HepG2 (cell line): ENCODE measurements around the gene KCNK10. TPM values are rescaled to one million over a fixed set of nuclear protein-coding genes. Genes with fewer than 3 reads are reported as not detected.

Source experiments
- ATAC-seq: fragments of 200-7000 bp; cut with Tn5 transposase; 3 replicates; pipeline ENCODE4 v1.9.1; 2020; ENCODE audit warnings: mild to moderate bottlenecking, moderate library complexity
- BruUV-seq: library from RNA; stranded (reverse); fragments of 400-500 nt; replicated peaks from 2 replicates; lab custom pipeline; 2021; lab: Mats Ljungman, UMichigan
- CTCF ChIA-PET: fragments of 300-600 bp; formaldehyde crosslinking; extraction: SDS; loops from one replicate; lab custom pipeline; 2021; ENCODE audit warnings: low total read pairs, inconsistent platforms, low intra/inter-chr PET ratio; lab: Yijun Ruan, JAX
- POLR2A ChIA-PET: fragments of 350-600 bp; sonication (Branson Sonifier 250); formaldehyde crosslinking; loops from one replicate; lab custom pipeline; 2020; ENCODE audit warnings: antibody characterized with exemption, inconsistent platforms; lab: Yijun Ruan, JAX
- DNase-seq: peaks from one replicate; pipeline ENCODE4 v3.0.0-alpha.2; 2015; ENCODE audit warnings: low spot score
- FAIRE-seq: peaks from 3 replicates; lab custom pipeline; 2011; peaks lifted over from hg19 to GRCh38; lab: Jason Lieb, UNC
- H2AFZ ChIP-seq: one replicate; pipeline ENCODE4 v1.6.1; 2011; ENCODE audit warnings: low read length, inconsistent platforms
- H3K27ac ChIP-seq: fragments of 300-600 bp; 3 replicates; pipeline ENCODE4 v1.8.0; 2011; ENCODE audit warnings: mixed run types, mild to moderate bottlenecking, mixed read lengths, low read length, inconsistent platforms; ENCODE audit not compliant: insufficient read depth; ENCODE audit errors: extremely low read length
- H3K27me3 ChIP-seq, 2 experiments: fragments of 200-600 bp in 1 of 2; 2 replicates in 1 of 2; 3 replicates in 1 of 2; pipeline versions ENCODE4 v1.6.0 to v1.8.0; 2011; ENCODE audit warnings: low read length in 2 of 2, mild to moderate bottlenecking in 2 of 2, moderate library complexity in 2 of 2, inconsistent platforms in 1 of 2; ENCODE audit not compliant: insufficient read depth in 2 of 2, control insufficient read depth in 1 of 2
- H3K36me3 ChIP-seq, 2 experiments: fragments of 200-600 bp in 1 of 2; replicated peaks in 1 of 2; 2 replicates in 1 of 2; 3 replicates in 1 of 2; pipeline versions ENCODE4 v1.5.1 to v1.8.0; 2011; ENCODE audit warnings: low read length in 2 of 2, inconsistent platforms in 1 of 2; ENCODE audit not compliant: insufficient read depth in 2 of 2, control insufficient read depth in 1 of 2
- H3K4me1 ChIP-seq: 2 replicates; pipeline ENCODE4 v1.5.1; 2012; ENCODE audit warnings: low read length, inconsistent platforms; ENCODE audit not compliant: insufficient read depth
- H3K4me2 ChIP-seq: 2 replicates; pipeline ENCODE4 v1.6.0; 2011; ENCODE audit warnings: low read depth, low read length, inconsistent platforms
- H3K4me3 ChIP-seq, 3 experiments: fragments of 200-600 bp in 1 of 3; sonication (generic), shearing (Covaris generic) in 1 of 3; replicated peaks in 1 of 3; 2 replicates each; pipeline ENCODE4 v1.5.1; 2011 to 2016; ENCODE audit warnings: low read length in 3 of 3, inconsistent platforms in 2 of 3, low read depth in 2 of 3, mild to moderate bottlenecking in 2 of 3, control low read depth in 1 of 3, mixed read lengths in 1 of 3; ENCODE audit not compliant: insufficient read depth in 1 of 3
- H3K79me2 ChIP-seq: one replicate; pipeline ENCODE4 v1.6.1; 2011; ENCODE audit warnings: low read length, inconsistent platforms; ENCODE audit not compliant: insufficient read depth
- H3K9ac ChIP-seq: 2 replicates; pipeline ENCODE4 v1.6.0; 2011; ENCODE audit warnings: mild to moderate bottlenecking, low read depth, low read length, inconsistent platforms; ENCODE audit not compliant: insufficient read depth
- H3K9me3 ChIP-seq: 2 replicates; pipeline ENCODE4 v1.5.1; 2012; ENCODE audit warnings: mild to moderate bottlenecking, low read length
- H4K20me1 ChIP-seq: 2 replicates; pipeline ENCODE4 v1.6.0; 2011; ENCODE audit warnings: inconsistent platforms, mild to moderate bottlenecking, low read length, moderate library complexity; ENCODE audit not compliant: insufficient read depth
- CENPX ChIP-seq: sonication (generic); formaldehyde crosslinking; IDR thresholded peaks from 2 replicates; pipeline ENCODE4 v1.9.0; 2021; ENCODE audit warnings: mild to moderate bottlenecking, missing genetic modification reagents, moderate library complexity
- CREM ChIP-seq, 2 experiments: sonication (generic) in 1 of 2; formaldehyde crosslinking in 1 of 2; IDR thresholded peaks; 2 replicates each; pipeline versions ENCODE4 v1.4.0 to v1.6.1; 2016 to 2020; ENCODE audit warnings: antibody characterized with exemption in 1 of 2, mild to moderate bottlenecking in 1 of 2, missing genetic modification reagents in 1 of 2
- MED1 ChIP-seq: sonication (generic); formaldehyde crosslinking; IDR thresholded peaks from 2 replicates; pipeline ENCODE4 v1.4.0; 2020; ENCODE audit warnings: missing genetic modification reagents
- NBN ChIP-seq: fragments of 450-650 bp; conservative IDR thresholded peaks from 2 replicates; pipeline ENCODE4 v1.6.1; 2017
- POLR2AphosphoS2 ChIP-seq: IDR thresholded peaks from 2 replicates; pipeline ENCODE4 v1.6.1; 2011; ENCODE audit warnings: low read depth, low read length, improper control_type of control experiment
- RAD51 ChIP-seq: fragments of 450-650 bp; IDR thresholded peaks from 2 replicates; pipeline ENCODE4 v1.6.1; 2016; ENCODE audit warnings: borderline replicate concordance
- RBAK ChIP-seq: sonication (generic); formaldehyde crosslinking; IDR thresholded peaks from 2 replicates; pipeline ENCODE4 v1.5.1; 2020; ENCODE audit warnings: mild to moderate bottlenecking, missing genetic modification reagents
- SMAD3 ChIP-seq: sonication (generic); formaldehyde crosslinking; IDR thresholded peaks from 2 replicates; pipeline ENCODE4 v1.4.0; 2020; ENCODE audit warnings: missing genetic modification reagents
- SSRP1 ChIP-seq: IDR thresholded peaks from 2 replicates; pipeline ENCODE4 v1.6.1; 2016; ENCODE audit warnings: control low read depth
- TERF1 ChIP-seq: sonication (generic); formaldehyde crosslinking; IDR thresholded peaks from 2 replicates; pipeline ENCODE4 v1.8.0; 2022; ENCODE audit warnings: mild to moderate bottlenecking, missing genetic modification reagents, moderate library complexity
- XRCC5 ChIP-seq: fragments of 200-400 bp; formaldehyde crosslinking; optimal IDR thresholded peaks from 2 replicates; pipeline ENCODE3; 2017; ENCODE audit warnings: mild to moderate bottlenecking, low read length
- ZMYM3 ChIP-seq: sonication (generic); formaldehyde crosslinking; IDR thresholded peaks from 2 replicates; pipeline ENCODE4 v1.5.1; 2020; ENCODE audit warnings: mild to moderate bottlenecking, missing genetic modification reagents
- ZNF3 ChIP-seq: IDR thresholded peaks from 2 replicates; pipeline ENCODE4 v1.7.0; 2017; ENCODE audit warnings: inconsistent platforms
- ZNF562 ChIP-seq: sonication (generic); formaldehyde crosslinking; IDR thresholded peaks from 2 replicates; pipeline ENCODE4 v1.8.0; 2022; ENCODE audit warnings: missing genetic modification reagents, borderline replicate concordance
- ZNF570 ChIP-seq: sonication (generic); formaldehyde crosslinking; IDR thresholded peaks from 2 replicates; pipeline ENCODE4 v1.4.0; 2020; ENCODE audit warnings: mild to moderate bottlenecking, missing genetic modification reagents, borderline replicate concordance
- ZNF724P ChIP-seq: sonication (generic); formaldehyde crosslinking; IDR thresholded peaks from 2 replicates; pipeline ENCODE4 v1.8.0; 2022; ENCODE audit warnings: missing genetic modification reagents, borderline replicate concordance
- WGBS: methylation state at CpG from one replicate; pipeline ENCODE4 v1.1.6; 2017; ENCODE audit warnings: low lambda C conversion rate; 5-methylcytosine and 5-hydroxymethylcytosine counted together
- in situ Hi-C: cut with HindIII; loops from 2 replicates; pipeline ENCODE4 v1.10.0; 2017; ENCODE audit warnings: low pct_unique_long_range_greater_than_20kb; ENCODE audit not compliant: extremely low pct_ligation_motif_present
- intact Hi-C: fragments of 100-400 bp; cut with micrococcal nuclease; formaldehyde crosslinking; loops from one replicate; pipeline ENCODE4 v1.10.0; 2022; ENCODE audit not compliant: unreplicated experiment
- polyA plus RNA-seq, 8 experiments: library from polyadenylated mRNA; depleted of rRNA in 3 of 8; stranded (reverse) in 7 of 8; unstranded in 1 of 8; fragments of >200 nt; fragmentation: Illumina TruSeq in 4 of 8; extraction: Trizol in 4 of 8; gene quantifications; 2 replicates each; pipeline versions ENCODE4 v1.2.1 to v1.2.3, GENCODE V29; 2011 to 2016; ENCODE audit warnings: low read depth in 4 of 8, missing spikeins in 1 of 8, mixed read lengths in 1 of 8; ENCODE audit not compliant: insufficient read depth in 1 of 8
- total RNA-seq, 5 experiments: library from RNA; depleted of rRNA; stranded (reverse); fragments of >200 nt; fragmentation: Illumina TruSeq; extraction: Trizol; gene quantifications; 2 replicates each; pipeline ENCODE4 v1.2.3, GENCODE V29; 2016; ENCODE audit warnings: low read depth in 1 of 5

KCNK10 gene
- total and polyA plus RNA-seq, 2 of the 13 experiments (the other 11 are each of a cell fraction or from before 2014, with no cell fraction given): not detected

DNA sequence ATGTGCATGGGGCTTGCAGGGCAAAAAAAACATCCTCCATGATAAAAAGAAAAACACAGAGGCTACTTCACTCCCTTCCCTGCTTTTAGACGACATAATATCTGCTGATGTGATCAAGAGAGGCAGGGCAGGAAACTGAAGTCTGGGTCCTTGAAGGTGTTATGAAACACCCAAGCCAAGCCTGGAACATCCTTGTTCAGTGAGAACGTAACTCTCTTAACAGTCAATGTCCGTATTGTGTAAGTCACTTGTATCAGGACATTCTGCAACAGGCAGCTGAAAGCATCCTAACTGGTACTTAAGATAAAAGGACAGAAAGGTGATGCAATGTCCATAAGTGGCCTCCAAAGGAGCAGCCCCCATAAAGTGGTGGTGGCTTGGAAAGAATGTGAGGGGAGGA lies 20.0 kb downstream of the KCNK10 start:
- no TSS peak for BruUV-seq
- Histone ChIP-seq H3K27me3 (no peaks in the 10 kb centered on the region), H3K27ac (no peak overlapping the region), H4K20me1 (no peaks in the 10 kb centered on the region), H3K9ac (no peak overlapping the region), H3K36me3 (no peaks in the 10 kb centered on the region), H3K79me2 (no peaks in the 10 kb centered on the region), H3K4me2 (no peak overlapping the region), H3K9me3 (no peaks in the 10 kb centered on the region), H3K4me3 (no peak overlapping the region), H2AFZ (no peak overlapping the region), H3K4me1 (peaks cover 14% of the 10 kb centered on the region)
- no peak for DNase-seq
- intact Hi-C loops: no loop called here
- ATAC-seq: no peak
- TF ChIP-seq POLR2AphosphoS2 (no peak), NBN (no peak), CREM (IDR thresholded peaks at IDR 0.05) (no peak), CREM (CRISPR knock-in tag; IDR thresholded peaks at IDR 0.05) (no peak), TERF1 (CRISPR knock-in tag) (no peak), ZMYM3 (CRISPR knock-in tag) (no peak), MED1 (CRISPR knock-in tag) (no peak), CENPX (no peak), XRCC5 (no peak), RBAK (no peak), ZNF562 (CRISPR knock-in tag) (no peak), SSRP1 (CRISPR knock-in tag) (no peak), SMAD3 (CRISPR knock-in tag) (no peak), ZNF724P (CRISPR knock-in tag) (no peak), ZNF3 (CRISPR knock-in tag) (no peak), ZNF570 (no peak), RAD51 (no peak)
- in situ Hi-C loops: no loop called here
- ChIA-PET POLR2A (no interaction called here), CTCF (no interaction called here)
- FAIRE-seq: no peak
- WGBS: 16% methylated on average over 3 of the region's 3 CpGs
